Measurements from ENCODE around the gene LAMC1. TPM values are rescaled to one million over a fixed set of nuclear protein-coding genes. Genes with fewer than 3 reads are reported as not detected.

The LAMC1 gene
- total and polyA plus RNA-seq, 12 donors: 22.1 to 160 (median 115) TPM

GRCh38 chr1:183030053-183030452 is 6.8 kb downstream of the LAMC1 start:
- Histone ChIP-seq H3K27ac (peak overlapping the region in 1 of 10 donors; percentile 27), H3K9me3 (no peaks in the 10 kb centered on the region), H3K4me1 (peaks cover 0 to 89% (median 73%) of the 10 kb centered on the region in 9 donors), H3K36me3 (peaks cover 0 to 39% (median 0%) of the 10 kb centered on the region in 9 donors), H3K27me3 (no peaks in the 10 kb centered on the region), H3K4me3 (peak overlapping the region in 1 of 10 donors; percentile 33)
- ATAC-seq (peak in 1 of 8 donors; percentile 47), DNase-seq (no peak)
- TF ChIP-seq CTCF (IDR thresholded peaks at IDR 0.05): no peak
- intact Hi-C loops (cut with DNase I): loop anchor here in 1 of 10 donors (10.0 kb wide), 1 partner anchor 195 kb away; no protein-coding TSS in a partner anchor
- WGBS, 2 donors: 84% methylated on average over 1 of the region's 1 CpG

- peak in 2 of 8 donors; percentile 10 to 18 for ATAC-seq
- WGBS, 2 donors: 63 to 69% methylated on average over 5 of the region's 5 CpGs
- peaks cover 0 to 84% (median 61%) of the 10 kb centered on the region in 9 donors for H3K4me1 ChIP-seq
- H3K27me3 ChIP-seq: no peaks in the 10 kb centered on the region
- intact Hi-C loops (cut with DNase I): loop anchor here in 1 of 10 donors (10.0 kb wide), 1 partner anchor 192 kb away; no protein-coding TSS in a partner anchor
- no peaks in the 10 kb centered on the region for H3K9me3 ChIP-seq
- peaks cover 0 to 39% (median 0%) of the 10 kb centered on the region in 9 donors for H3K36me3 ChIP-seq
- no peak for DNase-seq
- TF ChIP-seq CTCF (IDR thresholded peaks at IDR 0.05): no peak
- H3K27ac ChIP-seq: peak overlapping the region in 3 of 10 donors; percentile 5 to 37 (median 8)
- no peak overlapping the region for H3K4me3 ChIP-seq
Measured at GRCh38 chr1:183032122-183032921, 9.1 kb downstream of the LAMC1 start.

- H3K4me1 ChIP-seq: peaks cover 0 to 84% (median 59%) of the 10 kb centered on the region in 9 donors
- no peak for DNase-seq
- ATAC-seq: no peak
- no peak for TF ChIP-seq CTCF (IDR thresholded peaks at IDR 0.05)
- no peak overlapping the region for H3K27ac ChIP-seq
- H3K9me3 ChIP-seq: no peaks in the 10 kb centered on the region
- no peak overlapping the region for H3K4me3 ChIP-seq
- WGBS, 2 donors: 89 to 94% methylated on average over 2 of the region's 2 CpGs
- H3K27me3 ChIP-seq: no peaks in the 10 kb centered on the region
- intact Hi-C loops (cut with DNase I): loop anchor here in 1 of 10 donors (10.0 kb wide), 1 partner anchor 192 kb away; no protein-coding TSS in a partner anchor
- H3K36me3 ChIP-seq: peaks cover 0 to 32% (median 0%) of the 10 kb centered on the region in 9 donors
Measured at GRCh38 chr1:183033205-183033604, 10.0 kb downstream of the LAMC1 start.

GRCh38 chr1:183034682-183035081 is 11.5 kb downstream of the LAMC1 start:
- WGBS, 2 donors: 84 to 89% methylated on average over 3 of the region's 3 CpGs
- Histone ChIP-seq H3K4me3 (no peak overlapping the region), H3K9me3 (no peaks in the 10 kb centered on the region), H3K27me3 (no peaks in the 10 kb centered on the region), H3K4me1 (peaks cover 0 to 84% (median 61%) of the 10 kb centered on the region in 9 donors), H3K27ac (no peak overlapping the region), H3K36me3 (peaks cover 0 to 17% (median 0%) of the 10 kb centered on the region in 9 donors)
- no peak for TF ChIP-seq CTCF (IDR thresholded peaks at IDR 0.05)
- intact Hi-C loops (cut with DNase I): loop anchor here in 2 of 10 donors (5.0 to 10.0 kb wide), 2 partner anchors 43 to 190 kb away; no protein-coding TSS in a partner anchor
- ATAC-seq (no peak), DNase-seq (no peak)
